Nephron (organoid): ENCODE measurements around the gene USPL1.

Source experiments
- H3K27ac Mint-ChIP-seq, 3 experiments: 2 replicates each; pipeline ENCODE4 v1.8.0; 2020; ENCODE audit warnings: mixed read lengths in 3 of 3, mild to moderate bottlenecking in 2 of 3, moderate library complexity in 1 of 3
- H3K27me3 Mint-ChIP-seq: 2 replicates; pipeline ENCODE4 v1.8.0; 2021; ENCODE audit warnings: low read depth, mild to moderate bottlenecking, moderate library complexity, mixed read lengths
- H3K36me3 Mint-ChIP-seq: 2 replicates; pipeline ENCODE4 v1.8.0; 2020; ENCODE audit warnings: low read depth, mixed read lengths
- H3K4me1 Mint-ChIP-seq: 2 replicates; pipeline ENCODE4 v1.8.0; 2020; ENCODE audit warnings: mixed read lengths
- H3K4me3 Mint-ChIP-seq, 3 experiments: 2 replicates each; pipeline ENCODE4 v1.8.0; 2020; ENCODE audit warnings: mild to moderate bottlenecking in 3 of 3, mixed read lengths in 3 of 3, moderate library complexity in 2 of 3
- H3K9me3 Mint-ChIP-seq: 2 replicates; pipeline ENCODE4 v1.8.0; 2020; ENCODE audit warnings: mixed read lengths
- TF ChIP-seq, protein P1 (sequence below), 3 experiments: fragments of 200-600 bp; sonication (generic); IDR thresholded peaks; one replicate each; pipeline ENCODE4 v1.5.0; 2021; ENCODE audit warnings: antibody characterized with exemption in 3 of 3; ENCODE audit not compliant: unreplicated experiment in 3 of 3

The USPL1 gene

GRCh38 chr13:30607908-30608307, 9.8 kb upstream of the USPL1 start:
- Mint-ChIP-seq H3K9me3 (no peaks in the 10 kb centered on the region), H3K4me3 (no peak overlapping the region), H3K4me1 (peaks cover 35% of the 10 kb centered on the region), H3K36me3 (peaks cover 11% of the 10 kb centered on the region), H3K27me3 (no peaks in the 10 kb centered on the region), H3K27ac (peak overlapping the region; percentile 82 to 84 (median 83))
- TF ChIP-seq, protein P1, sequence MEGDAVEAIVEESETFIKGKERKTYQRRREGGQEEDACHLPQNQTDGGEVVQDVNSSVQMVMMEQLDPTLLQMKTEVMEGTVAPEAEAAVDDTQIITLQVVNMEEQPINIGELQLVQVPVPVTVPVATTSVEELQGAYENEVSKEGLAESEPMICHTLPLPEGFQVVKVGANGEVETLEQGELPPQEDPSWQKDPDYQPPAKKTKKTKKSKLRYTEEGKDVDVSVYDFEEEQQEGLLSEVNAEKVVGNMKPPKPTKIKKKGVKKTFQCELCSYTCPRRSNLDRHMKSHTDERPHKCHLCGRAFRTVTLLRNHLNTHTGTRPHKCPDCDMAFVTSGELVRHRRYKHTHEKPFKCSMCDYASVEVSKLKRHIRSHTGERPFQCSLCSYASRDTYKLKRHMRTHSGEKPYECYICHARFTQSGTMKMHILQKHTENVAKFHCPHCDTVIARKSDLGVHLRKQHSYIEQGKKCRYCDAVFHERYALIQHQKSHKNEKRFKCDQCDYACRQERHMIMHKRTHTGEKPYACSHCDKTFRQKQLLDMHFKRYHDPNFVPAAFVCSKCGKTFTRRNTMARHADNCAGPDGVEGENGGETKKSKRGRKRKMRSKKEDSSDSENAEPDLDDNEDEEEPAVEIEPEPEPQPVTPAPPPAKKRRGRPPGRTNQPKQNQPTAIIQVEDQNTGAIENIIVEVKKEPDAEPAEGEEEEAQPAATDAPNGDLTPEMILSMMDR (IDR thresholded peaks at IDR 0.05; ENCODE audit: unreplicated experiment in 3 of 3): no peak

GRCh38 chr13:30608364-30608763, 9.4 kb upstream of the USPL1 start:
- H3K27me3 Mint-ChIP-seq: no peaks in the 10 kb centered on the region
- no peaks in the 10 kb centered on the region for H3K9me3 Mint-ChIP-seq
- H3K4me3 Mint-ChIP-seq: peak overlapping the region in 2 of 3 experiments; percentile 11 to 51
- peak overlapping the region; percentile 82 to 84 (median 83) for H3K27ac Mint-ChIP-seq
- TF ChIP-seq, protein P1 (IDR thresholded peaks at IDR 0.05; ENCODE audit: unreplicated experiment in 3 of 3): no peak
- H3K36me3 Mint-ChIP-seq: peaks cover 11% of the 10 kb centered on the region
- H3K4me1 Mint-ChIP-seq: peaks cover 35% of the 10 kb centered on the region

GRCh38 chr13:30610311-30610710, 7.4 kb upstream of the USPL1 start:
- TF ChIP-seq, protein P1 (IDR thresholded peaks at IDR 0.05; ENCODE audit: unreplicated experiment in 3 of 3): no peak
- H3K4me1 Mint-ChIP-seq: peaks cover 39% of the 10 kb centered on the region
- H3K36me3 Mint-ChIP-seq: peaks cover 7% of the 10 kb centered on the region

DNA sequence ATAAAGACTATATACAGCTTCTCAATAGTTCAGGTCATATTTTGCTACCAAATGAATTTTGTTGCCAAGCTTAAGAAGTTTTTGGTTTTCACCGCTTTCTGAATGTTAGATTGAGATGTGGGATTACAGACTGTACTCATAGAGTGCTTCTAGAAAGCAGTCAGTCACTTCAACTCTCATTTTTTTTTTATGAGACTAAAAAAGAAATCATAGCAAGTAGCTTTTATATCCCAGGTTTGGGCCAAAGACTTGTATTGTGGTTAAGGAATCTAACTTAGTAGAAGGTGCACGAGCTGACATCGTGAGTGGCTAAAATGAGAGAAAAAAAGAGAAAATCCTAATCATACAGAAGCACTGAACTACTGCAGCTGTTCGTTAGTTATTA, 2.2 kb upstream of the USPL1 start:
- no peaks in the 10 kb centered on the region for H3K27me3 Mint-ChIP-seq

More at GRCh38 chr13:30610311-30610710, 7.4 kb upstream of the USPL1 start:
- Mint-ChIP-seq H3K27me3 (no peaks in the 10 kb centered on the region), H3K9me3 (no peaks in the 10 kb centered on the region), H3K27ac (peak overlapping the region; percentile 47 to 84 (median 76)), H3K4me3 (peak overlapping the region in 1 of 3 experiments; percentile 1)

DNA sequence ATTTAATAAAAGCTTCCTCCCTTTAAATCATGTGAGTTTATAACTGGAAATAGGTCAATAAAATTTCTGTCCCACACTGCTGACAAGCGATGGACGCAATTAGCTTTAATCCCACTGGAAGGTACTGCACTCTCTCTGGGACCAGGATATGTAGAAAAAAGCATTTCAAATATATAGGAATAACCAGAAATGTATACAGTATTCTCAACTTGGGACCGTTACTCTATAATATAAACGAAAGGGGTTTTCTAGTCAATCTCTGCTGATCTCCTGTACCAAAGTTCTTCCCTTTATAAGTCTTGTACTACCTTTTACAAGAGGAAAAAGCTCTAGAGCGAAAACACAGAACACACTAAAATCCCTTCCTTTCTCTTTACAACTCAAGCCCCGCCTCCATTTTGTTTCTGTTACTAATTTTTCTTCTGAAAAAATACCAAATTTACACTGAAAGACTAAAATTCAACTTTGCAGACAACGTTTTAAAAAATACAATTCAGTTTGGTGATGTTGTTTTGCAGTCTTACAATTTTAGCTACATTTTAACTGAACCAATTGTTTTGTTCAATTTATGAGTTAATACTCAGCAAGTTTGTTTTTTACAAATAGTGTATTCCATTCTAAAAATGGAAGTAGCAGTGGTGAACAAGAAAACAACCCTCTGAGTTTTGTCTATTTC, 1.7 kb upstream of the USPL1 start:
- Mint-ChIP-seq H3K27me3 (no peaks in the 10 kb centered on the region), H3K4me3 (no peak overlapping the region), H3K9me3 (no peaks in the 10 kb centered on the region), H3K27ac (no peak overlapping the region), H3K4me1 (peaks cover 20% of the 10 kb centered on the region), H3K36me3 (peaks cover under 1% of the 10 kb centered on the region)
- TF ChIP-seq, protein P1 (IDR thresholded peaks at IDR 0.05; ENCODE audit: unreplicated experiment in 3 of 3): no peak

More for the DNA sequence above, 2.2 kb upstream of the USPL1 start:
- H3K36me3 Mint-ChIP-seq: no peaks in the 10 kb centered on the region
- TF ChIP-seq, protein P1 (IDR thresholded peaks at IDR 0.05; ENCODE audit: unreplicated experiment in 3 of 3): no peak
- H3K4me1 Mint-ChIP-seq: peaks cover 19% of the 10 kb centered on the region
- no peaks in the 10 kb centered on the region for H3K9me3 Mint-ChIP-seq
- no peak overlapping the region for H3K4me3 Mint-ChIP-seq
- H3K27ac Mint-ChIP-seq: no peak overlapping the region

DNA sequence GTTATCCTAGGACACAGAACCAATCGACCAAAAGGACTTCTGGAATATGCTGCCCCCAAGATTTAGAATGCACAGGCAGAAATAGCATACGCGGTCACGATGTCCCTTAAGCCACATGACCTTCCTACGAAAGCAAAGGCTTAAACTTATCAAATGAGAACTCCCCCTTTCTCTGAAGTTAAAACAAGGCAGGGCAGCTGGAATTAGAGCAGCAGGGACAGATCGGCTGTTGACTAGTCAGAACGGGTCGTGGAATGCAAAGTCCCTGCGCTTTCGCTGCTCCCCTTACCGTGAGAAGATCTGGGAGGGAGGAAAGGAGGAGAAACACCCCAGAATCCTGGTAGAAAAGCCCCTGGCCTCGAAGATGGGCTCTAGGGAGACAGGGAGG, 799 bp upstream of the USPL1 start:
- H3K36me3 Mint-ChIP-seq: peaks cover 4% of the 10 kb centered on the region
- no peak overlapping the region for H3K4me3 Mint-ChIP-seq
- TF ChIP-seq, protein P1 (IDR thresholded peaks at IDR 0.05; ENCODE audit: unreplicated experiment in 3 of 3): no peak
- H3K27me3 Mint-ChIP-seq: no peaks in the 10 kb centered on the region
- H3K27ac Mint-ChIP-seq: no peak overlapping the region
- H3K4me1 Mint-ChIP-seq: peaks cover 21% of the 10 kb centered on the region
- no peaks in the 10 kb centered on the region for H3K9me3 Mint-ChIP-seq
